ENCODE results near the gene TARDBP.
"Not testable (repeated sequence)": the region's sequence is repeated elsewhere in the genome, so short reads cannot be mapped to it uniquely, and the experiment has no call there.

TARDBP gene

DNA sequence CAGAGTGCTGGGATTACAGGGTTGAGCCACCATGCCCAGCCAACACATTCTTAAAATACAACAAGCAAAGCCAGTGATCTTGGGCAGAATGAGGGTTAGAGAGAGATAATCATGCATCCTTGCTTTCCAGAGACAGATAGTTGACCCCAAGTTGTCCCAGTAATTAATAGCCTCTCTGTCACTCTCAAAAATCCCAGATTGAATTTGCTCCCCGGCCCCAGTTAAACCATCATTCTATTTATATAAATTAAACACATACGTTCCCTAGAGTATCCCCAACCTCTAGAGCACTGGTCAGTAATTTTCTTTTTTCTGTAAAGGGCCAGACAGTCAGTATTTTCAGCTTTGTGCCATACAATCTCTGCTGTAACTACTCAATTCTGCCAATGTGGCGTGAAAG, 16.4 kb upstream of the TARDBP start:
- DNase-seq, result no peak

DNA sequence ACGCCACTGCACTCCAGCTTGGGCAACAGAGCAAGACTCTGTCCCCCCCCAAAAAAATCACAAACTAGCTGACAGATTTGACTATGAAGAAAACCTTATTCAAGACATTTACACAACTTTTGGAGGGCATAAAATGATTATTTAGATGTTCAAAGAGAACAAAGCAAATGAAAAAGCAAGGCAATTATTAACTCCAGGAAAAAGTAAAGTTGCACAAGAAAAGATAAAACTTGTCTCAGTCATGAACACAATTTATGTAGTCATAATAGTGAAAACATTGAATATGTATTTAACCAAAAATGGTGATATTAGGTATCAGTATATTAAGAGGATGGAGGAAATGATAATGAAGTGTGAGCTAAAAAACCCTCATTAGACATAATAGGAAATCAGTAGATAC, 11.9 kb upstream of the TARDBP start:
- DNase-seq, result no peak

DNA sequence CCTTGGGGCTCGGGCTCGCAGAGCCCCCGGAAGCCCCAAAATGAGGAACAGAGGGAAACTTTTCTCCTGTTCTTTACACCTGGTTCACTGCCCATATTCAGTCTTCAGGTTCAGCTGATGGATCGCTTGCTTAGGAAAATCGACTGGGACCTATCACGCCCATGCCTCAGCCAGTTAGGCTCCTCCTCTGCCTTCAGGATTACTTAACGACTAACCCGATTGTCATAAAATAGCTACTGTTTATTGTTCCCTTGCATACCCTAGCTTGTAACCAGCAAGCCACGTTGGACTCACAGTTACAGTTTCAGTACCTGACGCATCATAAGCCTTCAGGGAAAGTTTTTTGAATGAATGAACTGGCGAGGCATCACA, 692 bp downstream of the TARDBP start:
- no peak for DNase-seq

DNA sequence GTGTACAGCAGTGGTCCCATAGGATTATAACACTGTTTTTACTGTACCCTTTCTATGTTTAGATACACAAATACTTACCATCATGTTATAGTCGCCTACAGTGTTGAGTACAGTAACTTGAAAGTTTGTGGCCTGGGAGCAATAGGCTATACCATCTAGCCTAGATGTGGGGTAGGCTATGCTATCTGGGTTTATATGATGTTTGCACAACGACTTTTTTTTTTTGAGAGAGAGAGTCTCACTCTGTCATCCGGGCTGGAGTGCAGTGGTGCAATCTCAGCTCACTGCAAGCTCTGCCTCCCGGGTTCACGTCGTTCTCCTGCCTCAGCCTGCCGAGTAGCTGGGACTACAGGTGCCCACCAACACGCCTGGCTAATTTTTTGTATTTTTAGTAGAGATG, 6.9 kb downstream of the TARDBP start:
- DNase-seq, result not testable (repeated sequence)

DNA sequence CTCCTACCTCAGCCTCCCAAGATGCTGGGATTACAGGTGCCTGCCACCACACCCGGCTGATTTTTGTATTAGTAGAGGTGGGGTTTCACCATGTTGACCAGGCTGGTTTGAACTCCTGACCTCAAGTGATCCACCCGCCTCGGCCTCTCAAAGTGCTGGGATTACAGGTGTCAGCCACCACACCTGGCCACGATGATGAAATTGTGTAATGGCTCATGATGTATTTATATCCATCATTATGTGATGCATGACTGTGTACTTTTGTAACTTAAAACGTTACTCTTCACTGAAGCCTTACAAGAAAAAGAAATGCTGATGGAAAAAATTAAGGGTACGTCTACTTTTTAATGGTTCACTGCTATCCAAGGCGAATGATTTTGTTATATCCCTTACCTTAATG, 7.5 kb downstream of the TARDBP start:
- DNase-seq, result no peak

DNA sequence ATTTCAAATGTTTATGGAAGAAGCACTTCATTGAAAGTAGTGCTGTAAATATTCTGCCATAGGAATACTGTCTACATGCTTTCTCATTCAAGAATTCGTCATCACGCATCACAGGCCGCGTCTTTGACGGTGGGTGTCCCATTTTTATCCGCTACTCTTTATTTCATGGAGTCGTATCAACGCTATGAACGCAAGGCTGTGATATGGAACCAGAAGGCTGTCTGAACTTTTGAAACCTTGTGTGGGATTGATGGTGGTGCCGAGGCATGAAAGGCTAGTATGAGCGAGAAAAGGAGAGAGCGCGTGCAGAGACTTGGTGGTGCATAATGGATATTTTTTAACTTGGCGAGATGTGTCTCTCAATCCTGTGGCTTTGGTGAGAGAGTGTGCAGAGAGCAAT, 10.7 kb downstream of the TARDBP start:
- DNase-seq, result no peak

DNA sequence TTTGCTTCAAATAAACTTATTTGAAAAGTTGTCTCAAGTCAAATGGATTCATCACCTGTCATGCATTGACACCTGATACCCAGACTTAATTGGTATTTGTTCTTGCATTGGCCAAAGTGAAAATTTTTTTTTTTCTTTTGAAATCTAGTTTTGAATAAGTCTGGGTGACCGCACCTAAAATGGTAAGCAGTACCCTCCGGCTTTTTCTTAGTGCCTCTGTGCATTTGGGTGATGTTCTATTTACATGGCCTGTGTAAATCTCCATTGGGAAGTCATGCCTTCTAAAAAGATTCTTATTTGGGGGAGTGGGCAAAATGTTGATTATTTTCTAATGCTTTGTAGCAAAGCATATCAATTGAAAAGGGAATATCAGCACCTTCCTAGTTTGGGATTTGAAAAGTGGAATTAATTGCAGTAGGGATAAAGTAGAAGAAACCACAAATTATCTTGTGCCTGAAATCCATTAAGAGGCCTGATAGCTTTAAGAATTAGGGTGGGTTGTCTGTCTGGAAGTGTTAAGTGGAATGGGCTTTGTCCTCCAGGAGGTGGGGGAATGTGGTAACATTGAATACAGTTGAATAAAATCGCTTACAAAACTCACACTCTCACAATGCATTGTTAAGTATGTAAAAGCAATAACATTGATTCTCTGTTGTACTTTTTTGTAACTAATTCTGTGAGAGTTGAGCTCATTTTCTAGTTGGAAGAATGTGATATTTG, 11.9 kb downstream of the TARDBP start:
- no peak for DNase-seq

DNA sequence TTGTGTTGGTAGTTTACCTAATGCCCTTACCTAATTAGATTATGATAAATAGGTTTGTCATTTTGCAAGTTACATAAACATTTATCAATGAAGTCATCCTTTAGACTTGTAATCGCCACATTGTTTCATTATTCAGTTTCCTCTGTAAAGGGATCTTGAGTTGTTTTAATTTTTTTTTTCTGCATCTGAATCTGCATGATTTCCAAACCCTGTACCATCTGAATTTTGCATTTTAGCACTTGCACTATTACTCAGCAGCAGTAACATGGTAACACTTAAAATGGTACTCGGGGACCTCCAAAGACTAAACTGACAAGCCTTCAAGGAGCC, 12.4 kb downstream of the TARDBP start:
- DNase-seq, result no peak

DNA sequence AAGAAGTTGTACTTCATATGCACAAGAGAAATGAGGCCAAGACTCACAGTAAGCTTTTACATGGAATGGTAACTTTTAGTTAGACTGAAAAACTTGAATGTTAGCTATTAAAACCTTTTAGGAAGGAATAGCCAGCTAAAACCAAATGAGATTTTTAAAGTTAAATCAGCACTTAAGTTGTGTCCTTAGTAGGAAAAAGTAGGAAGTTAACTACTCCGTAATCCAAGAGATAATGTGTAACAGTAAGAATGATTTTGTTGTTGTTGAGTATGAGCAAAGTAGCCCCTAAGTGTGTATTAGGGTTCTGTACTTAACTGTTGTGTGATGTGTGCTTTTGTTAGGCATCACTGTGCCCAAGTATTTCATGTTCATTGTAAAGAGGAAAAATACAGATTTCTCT, 13.2 kb downstream of the TARDBP start:
- DNase-seq, result no peak

DNA sequence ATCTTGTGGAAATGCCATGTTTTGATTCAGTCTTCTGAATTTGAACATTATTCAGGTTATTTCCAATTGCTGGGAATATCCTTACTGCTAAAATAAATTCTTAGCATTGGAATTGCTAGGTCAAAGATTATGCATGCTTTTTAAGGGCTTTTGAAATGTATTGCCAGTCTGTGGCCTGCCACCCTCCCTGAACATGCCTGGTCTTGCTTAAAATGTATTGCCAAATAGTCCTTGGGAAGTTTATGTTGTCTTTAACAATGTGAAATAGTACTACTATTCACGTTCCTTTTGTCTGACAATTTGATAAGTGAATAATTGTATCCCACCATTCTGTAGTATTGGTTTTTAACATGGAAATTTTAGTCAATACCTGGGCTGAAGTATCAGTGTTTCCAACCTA, 13.6 kb downstream of the TARDBP start:
- DNase-seq, result no peak

DNA sequence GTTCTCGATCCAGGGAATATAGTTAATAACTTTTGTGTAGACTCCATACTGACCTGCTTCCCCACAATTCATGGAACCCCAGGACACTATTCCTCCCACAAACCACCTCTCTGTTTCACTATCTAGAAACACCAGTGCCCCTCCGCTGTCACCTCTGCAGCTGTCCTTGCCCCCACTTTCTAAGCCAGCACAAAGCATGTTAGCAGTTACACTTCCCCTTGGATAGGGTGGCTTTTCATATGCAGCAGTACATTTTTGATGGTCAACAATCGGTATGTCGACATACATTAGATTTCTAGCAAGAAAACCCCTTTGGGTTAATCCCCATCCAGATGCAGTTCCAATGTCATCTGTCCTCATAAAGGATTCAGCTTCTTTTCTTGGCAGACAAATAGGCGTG, 14.4 kb downstream of the TARDBP start:
- no peak for DNase-seq

DNA sequence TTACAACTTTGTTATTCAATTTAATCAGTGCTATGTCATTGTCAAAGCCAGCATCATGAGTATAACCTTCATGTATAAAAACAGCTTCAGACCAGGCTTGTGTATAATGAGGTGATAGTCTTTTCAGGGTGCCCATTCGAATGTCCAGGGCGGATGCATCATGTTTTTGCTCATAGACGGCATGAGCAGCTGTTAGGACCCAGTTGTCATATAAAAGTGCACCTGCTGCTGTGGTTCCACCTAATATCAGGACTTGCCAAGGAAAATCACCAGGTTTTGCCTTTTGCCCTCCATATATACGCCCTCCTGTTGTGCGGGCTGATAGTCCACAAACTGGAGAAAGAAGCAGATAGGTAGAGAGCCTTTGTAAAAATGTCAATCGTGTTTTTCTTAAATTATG, 14.9 kb downstream of the TARDBP start:
- no peak for DNase-seq

DNA sequence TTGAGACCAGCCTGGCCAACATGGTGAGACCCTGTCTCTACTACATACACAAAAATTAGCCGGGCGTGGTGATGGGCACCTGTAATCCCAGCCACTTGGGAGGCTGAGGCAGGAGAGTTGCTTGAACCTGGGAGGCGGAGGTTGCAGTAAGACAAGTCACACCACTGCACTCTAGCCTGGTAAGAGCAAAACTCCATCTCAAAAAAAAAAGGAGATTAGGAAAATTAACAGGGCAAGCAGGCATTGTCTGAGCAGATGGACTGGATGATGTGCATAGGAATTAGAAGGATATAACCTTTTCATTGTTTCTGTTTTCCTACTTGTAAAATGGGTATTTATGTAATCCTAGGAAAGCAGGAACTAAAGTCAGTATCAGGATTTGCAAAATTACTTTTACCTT, 15.6 kb downstream of the TARDBP start:
- no peak for DNase-seq

DNA sequence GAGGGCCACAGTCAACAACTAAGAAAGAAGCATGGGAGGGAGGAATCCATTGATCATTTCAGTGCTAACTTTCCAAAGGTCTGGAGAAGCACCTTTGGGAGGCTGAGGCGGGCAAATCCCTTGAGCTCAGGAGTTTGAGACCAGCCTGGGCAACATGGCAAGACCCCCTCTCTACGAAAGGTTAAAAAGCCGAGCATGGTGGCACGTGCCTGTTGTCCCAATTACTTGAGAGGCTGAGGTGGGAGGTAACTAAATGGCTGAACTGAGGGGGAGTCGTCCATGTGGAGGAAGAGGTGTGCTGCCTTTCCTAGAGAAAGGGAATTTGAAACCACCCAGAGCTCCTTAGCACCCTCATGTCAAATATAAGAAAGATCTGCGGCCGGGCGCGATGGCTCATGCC, 18.4 kb downstream of the TARDBP start:
- DNase-seq, result no peak

DNA sequence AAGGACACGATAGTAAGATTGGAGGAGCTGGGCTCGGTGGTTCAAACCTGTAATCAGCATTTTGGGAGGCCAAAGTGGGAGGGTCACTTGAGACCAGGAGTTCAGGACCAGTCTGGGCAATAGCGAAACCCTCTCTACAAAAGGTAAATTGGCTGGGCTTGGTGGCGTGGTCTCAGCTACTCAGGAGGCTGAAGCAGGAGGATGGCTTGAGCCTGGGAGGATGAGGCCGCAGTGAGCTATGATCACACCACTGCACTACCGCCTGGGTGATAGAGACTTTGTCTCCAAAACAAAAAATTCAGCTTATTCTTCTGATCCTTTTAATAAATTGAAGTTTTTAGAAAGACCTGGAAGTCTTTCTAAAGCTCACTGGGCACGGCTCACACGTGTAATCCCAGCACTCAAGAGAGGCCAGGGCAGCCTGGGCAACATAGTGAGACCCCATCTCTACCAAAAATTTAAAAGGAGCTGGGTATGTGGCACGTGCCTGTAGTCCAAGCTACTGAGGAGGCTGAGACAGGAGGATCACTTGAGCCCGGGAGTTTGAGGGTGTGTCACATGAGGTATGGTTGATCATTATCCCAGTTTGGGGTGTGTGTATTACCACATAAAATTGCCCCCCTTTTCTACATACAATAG, 19.3 kb downstream of the TARDBP start:
- DNase-seq, result no peak

DNA sequence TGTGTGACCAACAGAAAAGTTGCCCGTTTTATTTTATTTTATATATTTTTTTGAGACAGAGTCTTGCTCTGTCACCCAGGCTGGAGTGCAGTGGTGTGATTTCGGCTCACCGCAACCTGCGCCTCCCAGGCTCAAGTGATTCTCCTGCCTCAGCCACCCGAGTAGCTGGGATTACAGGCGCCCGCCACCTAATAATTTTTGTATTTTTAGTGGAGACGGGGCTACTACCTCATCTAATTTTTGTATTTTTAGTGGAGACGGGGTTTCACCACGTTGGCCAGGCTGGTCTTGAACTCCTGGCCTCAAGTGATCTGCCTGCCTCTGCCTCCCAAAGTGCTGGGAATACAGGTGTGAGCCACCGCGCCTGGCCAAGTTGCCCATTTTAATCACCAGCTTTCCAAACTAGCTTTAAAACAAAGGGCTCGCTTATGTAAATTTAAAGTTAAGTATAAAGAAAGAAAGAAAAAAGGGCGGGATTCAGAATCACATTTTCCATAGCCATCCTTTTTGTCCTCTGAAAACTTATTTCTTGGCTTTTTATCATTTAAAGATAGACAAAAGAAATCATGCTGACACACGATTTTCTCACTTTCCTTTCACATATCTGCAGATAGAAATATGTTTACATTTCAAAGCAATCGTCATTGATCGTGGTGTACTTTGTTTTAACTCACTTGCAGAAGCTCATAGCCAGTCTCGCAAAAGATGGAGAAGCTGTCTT, 24.7 kb downstream of the TARDBP start:
- not testable (repeated sequence) for DNase-seq

DNA sequence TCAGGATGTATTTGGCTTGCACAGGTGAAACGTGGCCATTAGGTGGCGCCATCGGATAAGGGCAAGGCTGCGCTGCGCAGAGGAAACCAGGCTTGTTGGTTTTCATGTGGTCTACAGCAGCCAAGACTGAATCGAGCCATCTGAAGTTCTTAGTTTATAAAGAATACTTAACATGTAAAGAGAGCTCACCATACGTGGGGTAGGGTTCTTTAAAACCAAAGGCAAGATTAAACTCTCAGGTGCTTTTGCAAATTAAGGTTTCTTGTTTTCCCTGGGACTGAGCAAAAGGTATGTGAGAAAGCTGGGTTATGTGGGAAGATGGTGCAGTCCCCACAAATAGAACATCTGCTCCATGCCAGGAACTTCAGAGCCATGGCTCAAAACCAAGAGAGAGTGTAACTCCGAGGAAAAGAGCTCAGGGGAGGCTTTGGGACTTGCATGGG, 25.3 kb downstream of the TARDBP start:
- DNase-seq, result peak; percentile 46

DNA sequence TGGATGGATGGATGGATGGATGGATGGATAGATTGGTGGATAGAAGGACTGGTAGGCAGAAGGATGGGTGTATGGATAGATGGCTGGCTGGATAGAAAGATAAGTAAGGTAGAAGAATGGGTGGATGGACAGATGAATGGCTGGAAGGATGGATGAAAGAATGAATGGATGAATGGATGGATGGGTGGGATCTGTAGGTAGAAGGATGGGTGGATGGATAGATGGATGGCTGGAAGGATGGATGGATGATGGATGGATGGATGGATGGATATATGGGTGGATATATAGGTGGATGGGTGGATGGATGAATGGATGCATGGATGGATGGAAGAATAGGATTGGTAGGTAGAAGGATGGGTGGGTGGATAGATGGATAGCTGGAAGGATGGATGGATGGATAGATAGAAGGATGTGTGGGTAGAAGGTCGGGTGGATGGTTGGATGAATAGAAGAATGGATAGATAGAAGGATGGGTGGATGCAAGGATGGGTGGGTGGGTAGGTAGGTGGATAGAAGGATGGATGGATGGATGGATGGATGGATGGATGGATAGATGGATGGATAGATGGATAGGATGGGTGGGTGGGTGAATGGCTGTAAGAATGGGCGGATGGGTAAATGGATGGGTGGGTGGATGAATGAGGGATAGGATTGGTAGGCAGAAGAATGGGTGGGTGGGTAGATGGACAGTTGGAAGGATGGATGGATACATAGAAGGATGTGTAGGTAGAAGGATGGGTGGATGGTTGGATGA, 27.1 kb downstream of the TARDBP start:
- no peak for DNase-seq

DNA sequence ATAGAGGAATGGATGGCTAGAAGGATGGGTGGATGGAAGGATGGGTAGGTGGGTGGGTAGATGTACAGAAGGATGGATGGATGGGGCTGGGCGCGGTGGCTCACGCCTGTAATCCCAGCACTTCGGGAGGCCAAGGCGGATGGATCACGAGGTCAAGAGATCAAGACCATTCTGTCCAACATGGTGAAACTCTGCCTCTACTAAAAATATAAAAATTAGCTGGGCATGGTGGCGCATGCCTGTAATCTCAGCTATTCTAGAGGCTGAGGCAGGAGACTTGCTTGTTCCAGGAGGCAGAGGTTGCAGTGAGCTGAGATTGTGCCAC, 27.6 kb downstream of the TARDBP start:
- not testable (repeated sequence) for DNase-seq

DNA sequence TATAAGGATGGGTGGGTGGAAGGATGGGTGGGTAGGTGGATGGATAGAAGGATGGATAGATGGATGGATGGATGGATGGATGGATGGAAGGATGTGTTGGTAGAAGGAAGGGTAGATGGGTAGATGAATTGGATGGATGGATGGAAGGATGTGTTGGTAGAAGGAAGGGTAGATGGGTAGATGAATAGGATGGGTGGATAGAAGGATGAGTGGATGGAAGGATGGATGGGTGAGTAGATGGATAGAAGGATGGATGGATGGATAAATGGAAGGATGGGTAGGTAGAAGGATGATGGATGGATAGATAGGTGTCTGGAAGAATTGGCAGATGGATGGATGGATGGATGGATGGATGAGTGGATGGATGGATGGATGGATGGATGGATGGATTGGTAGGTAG, 28.6 kb downstream of the TARDBP start:
- no peak for DNase-seq

DNA sequence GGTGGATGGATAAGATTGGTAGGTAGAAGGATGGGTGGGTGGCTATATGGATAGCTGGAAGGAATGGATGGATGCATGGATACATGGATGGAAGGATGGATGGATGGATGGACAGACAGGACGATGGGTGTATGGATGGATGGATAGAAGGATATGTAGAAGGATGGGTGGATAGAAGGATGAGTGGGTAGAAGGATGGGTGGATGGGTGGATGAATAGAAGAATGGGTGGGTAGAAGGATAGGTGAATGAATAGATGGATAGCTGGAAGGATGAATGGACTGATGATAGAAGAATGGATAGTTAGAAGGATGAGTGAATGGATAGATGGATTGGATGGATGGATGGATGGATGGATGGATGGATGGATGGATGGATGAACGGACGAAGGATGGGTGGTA, 29.6 kb downstream of the TARDBP start:
- DNase-seq, result no peak

DNA sequence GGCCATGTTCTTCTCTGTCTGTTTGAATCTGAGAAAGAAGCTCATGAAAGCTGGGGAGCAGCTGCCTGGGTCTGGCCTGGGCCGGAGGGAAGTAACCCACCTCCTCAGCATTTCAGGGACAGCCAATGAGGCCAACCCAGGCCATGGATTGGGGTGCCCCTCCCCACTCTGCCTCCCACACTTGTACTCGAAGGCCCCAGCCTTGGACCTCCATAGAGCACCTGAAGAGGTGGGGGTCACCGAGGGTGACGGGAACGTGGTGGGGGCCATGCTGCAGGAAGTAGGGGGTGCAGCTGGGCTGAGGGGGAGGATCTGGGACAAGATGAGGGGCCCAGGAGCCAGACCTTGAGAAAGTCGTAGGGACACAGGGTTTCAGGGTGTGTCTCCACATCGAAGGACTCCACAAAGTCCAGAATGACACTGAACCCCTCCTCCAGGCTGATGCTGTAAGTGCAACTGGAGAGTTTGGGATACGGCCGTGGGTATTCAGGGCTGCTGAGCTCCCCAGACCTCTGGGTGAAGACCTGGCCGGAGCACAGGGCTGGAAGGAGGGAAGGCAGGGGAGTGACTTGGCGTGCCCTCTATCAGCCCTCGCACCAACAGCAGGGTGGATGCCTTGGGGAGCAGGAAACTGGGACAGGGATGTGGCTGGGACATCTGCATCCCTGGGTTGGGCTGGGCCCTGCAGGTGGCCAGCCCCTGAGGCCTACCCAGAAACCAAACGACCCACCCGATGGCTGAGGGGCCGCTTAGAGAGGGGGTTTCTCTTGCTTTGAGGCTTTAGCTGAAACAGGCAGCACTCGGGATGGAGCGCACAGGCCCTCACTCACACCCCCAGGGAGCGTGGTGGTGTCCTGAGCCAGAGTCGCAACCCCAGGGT, 30.8 kb downstream of the TARDBP start:
- no peak for DNase-seq

All from NCI-H226 (cell line).